WTC11 (cell line): ENCODE results near the gene PCDH19. TPM values are rescaled to one million over a fixed set of nuclear protein-coding genes. Genes with fewer than 3 reads are reported as not detected.

ENCODE experiments used
- ATAC-seq: fragments of 200-7000 bp; cut with Tn5 transposase; 2 replicates; pipeline ENCODE4 v1.10.0; 2021; ENCODE audit warnings: mild to moderate bottlenecking, moderate library complexity
- CTCF ChIA-PET: fragments of 300-600 bp; sonication (Branson Sonifier 250); formaldehyde crosslinking; loops from one replicate; lab custom pipeline; 2021; ENCODE audit warnings: antibody characterized with exemption; lab: Charles Lee
- POLR2A ChIA-PET: fragments of 350-600 bp; sonication (Branson Sonifier 250); formaldehyde crosslinking; loops from one replicate; lab custom pipeline; 2021; ENCODE audit warnings: antibody characterized with exemption; lab: Charles Lee
- DNase-seq: peaks from one replicate; pipeline ENCODE4 v3.0.0; 2021; ENCODE audit warnings: low spot score
- H3K27ac Mint-ChIP-seq: 2 replicates; pipeline ENCODE4 v1.8.0; 2021; ENCODE audit warnings: mixed read lengths
- H3K27me3 Mint-ChIP-seq: 2 replicates; pipeline ENCODE4 v1.8.0; 2021; ENCODE audit warnings: low read depth, mild to moderate bottlenecking, moderate library complexity, mixed read lengths
- H3K36me3 Mint-ChIP-seq: 2 replicates; pipeline ENCODE4 v1.8.0; 2021; ENCODE audit warnings: mixed read lengths
- H3K4me1 Mint-ChIP-seq: 2 replicates; pipeline ENCODE4 v1.8.0; 2022; ENCODE audit warnings: mixed read lengths
- H3K4me3 Mint-ChIP-seq: 2 replicates; pipeline ENCODE4 v1.8.0; 2021; ENCODE audit warnings: mild to moderate bottlenecking, moderate library complexity, mixed read lengths
- H3K9me3 Mint-ChIP-seq: 2 replicates; pipeline ENCODE4 v1.8.0; 2021; ENCODE audit warnings: mixed read lengths
- FOXJ3 ChIP-seq: sonication (generic); formaldehyde crosslinking; IDR thresholded peaks from 2 replicates; pipeline ENCODE4 v1.9.0; 2021; ENCODE audit warnings: missing genetic modification reagents, mild to moderate bottlenecking, borderline replicate concordance
- GRHL2 ChIP-seq: fragments of 250-450 bp; sonication (Bioruptor Pico); IDR thresholded peaks from 2 replicates; pipeline ENCODE4 v1.8.0; 2022; ENCODE audit warnings: mild to moderate bottlenecking, moderate library complexity; ENCODE audit not compliant: insufficient replicate concordance, severe bottlenecking
- GTF2I ChIP-seq: fragments of 250-450 bp; sonication (Bioruptor Pico); conservative IDR thresholded peaks from 2 replicates; pipeline ENCODE4 v1.4.0; 2021; ENCODE audit warnings: mild to moderate bottlenecking
- IRF2 ChIP-seq: sonication (generic); formaldehyde crosslinking; IDR thresholded peaks from 2 replicates; pipeline ENCODE4 v1.8.0; 2022; ENCODE audit warnings: low read depth, missing genetic modification reagents, borderline replicate concordance
- JAZF1 ChIP-seq: fragments of 250-450 bp; sonication (Bioruptor Pico); IDR thresholded peaks from 2 replicates; pipeline ENCODE4 v1.9.0; 2021; ENCODE audit warnings: moderate library complexity, mild to moderate bottlenecking, inconsistent platforms
- JUN ChIP-seq: sonication (generic); formaldehyde crosslinking; IDR thresholded peaks from 2 replicates; pipeline ENCODE4 v1.8.0; 2023; ENCODE audit warnings: mild to moderate bottlenecking, missing genetic modification reagents
- NFATC4 ChIP-seq: fragments of 250-450 bp; sonication (Bioruptor Pico); IDR thresholded peaks from 2 replicates; pipeline ENCODE4 v1.9.0; 2021; ENCODE audit warnings: mild to moderate bottlenecking
- NFYB ChIP-seq: sonication (generic); formaldehyde crosslinking; conservative IDR thresholded peaks from 2 replicates; pipeline ENCODE4 v1.8.0; 2022; ENCODE audit warnings: low read depth, missing genetic modification reagents
- NR1H2 ChIP-seq: sonication (generic); formaldehyde crosslinking; IDR thresholded peaks from 2 replicates; pipeline ENCODE4 v1.9.0; 2021; ENCODE audit warnings: mild to moderate bottlenecking, moderate library complexity, missing genetic modification reagents
- NR3C1 ChIP-seq: sonication (generic); formaldehyde crosslinking; conservative IDR thresholded peaks from 2 replicates; pipeline ENCODE4 v1.8.1; 2023; ENCODE audit warnings: low read depth, mild to moderate bottlenecking, missing genetic modification reagents
- SMAD4 ChIP-seq: sonication (generic); formaldehyde crosslinking; IDR thresholded peaks from 2 replicates; pipeline ENCODE4 v1.8.0; 2022; ENCODE audit warnings: mild to moderate bottlenecking, missing genetic modification reagents
- SP1 ChIP-seq: sonication (generic); formaldehyde crosslinking; conservative IDR thresholded peaks from 2 replicates; pipeline ENCODE4 v1.8.1; 2022; ENCODE audit warnings: missing genetic modification reagents
- TEAD1 ChIP-seq: sonication (generic); formaldehyde crosslinking; IDR thresholded peaks from 2 replicates; pipeline ENCODE4 v1.8.0; 2022; ENCODE audit warnings: mild to moderate bottlenecking, missing genetic modification reagents
- ZBTB21 ChIP-seq: sonication (generic); formaldehyde crosslinking; IDR thresholded peaks from 2 replicates; pipeline ENCODE4 v1.8.1; 2023; ENCODE audit warnings: mild to moderate bottlenecking, missing genetic modification reagents, borderline replicate concordance
- ZNF121 ChIP-seq: sonication (generic); formaldehyde crosslinking; IDR thresholded peaks from 2 replicates; pipeline ENCODE4 v1.8.0; 2023; ENCODE audit warnings: missing genetic modification reagents
- ZNF138 ChIP-seq: sonication (generic); formaldehyde crosslinking; conservative IDR thresholded peaks from 2 replicates; pipeline ENCODE4 v1.8.1; 2022; ENCODE audit warnings: mild to moderate bottlenecking, moderate library complexity, missing genetic modification reagents
- ZNF219 ChIP-seq: sonication (generic); formaldehyde crosslinking; IDR thresholded peaks from 2 replicates; pipeline ENCODE4 v1.8.0; 2023; ENCODE audit warnings: missing genetic modification reagents, mild to moderate bottlenecking, borderline replicate concordance
- total RNA-seq: library from RNA; stranded (reverse); gene quantifications from 3 replicates; pipeline ENCODE4 v1.2.3, GENCODE V29; 2021
- TF ChIP-seq, protein P1 (sequence below): sonication (generic); formaldehyde crosslinking; IDR thresholded peaks from 2 replicates; pipeline ENCODE4 v1.8.0; 2022; ENCODE audit warnings: mild to moderate bottlenecking, missing genetic modification reagents
- TF ChIP-seq, protein P2 (sequence below): sonication (generic); formaldehyde crosslinking; IDR thresholded peaks from 2 replicates; pipeline ENCODE4 v1.8.0; 2022; ENCODE audit warnings: mild to moderate bottlenecking, missing genetic modification reagents
- TF ChIP-seq, protein P3 (sequence below): sonication (generic); formaldehyde crosslinking; conservative IDR thresholded peaks from 2 replicates; pipeline ENCODE4 v1.8.1; 2022; ENCODE audit warnings: mild to moderate bottlenecking, missing genetic modification reagents
- TF ChIP-seq, protein P4 (sequence below): sonication (generic); formaldehyde crosslinking; IDR thresholded peaks from 2 replicates; pipeline ENCODE4 v1.8.0; 2022; ENCODE audit warnings: mild to moderate bottlenecking, missing genetic modification reagents
- TF ChIP-seq, protein P5 (sequence below): sonication (generic); formaldehyde crosslinking; IDR thresholded peaks from 2 replicates; pipeline ENCODE4 v1.8.1; 2023; ENCODE audit warnings: mild to moderate bottlenecking, missing genetic modification reagents
- TF ChIP-seq, protein P6 (sequence below): sonication (generic); formaldehyde crosslinking; IDR thresholded peaks from 2 replicates; pipeline ENCODE4 v1.8.0; 2023; ENCODE audit warnings: missing genetic modification reagents
- TF ChIP-seq, protein P7 (sequence below): fragments of 250-450 bp; sonication (Bioruptor Pico); IDR thresholded peaks from 2 replicates; pipeline ENCODE4 v1.9.0; 2021; ENCODE audit warnings: mild to moderate bottlenecking

The PCDH19 gene
- total RNA-seq, 1 experiment from 2014 or later, result 1.5 TPM

DNA sequence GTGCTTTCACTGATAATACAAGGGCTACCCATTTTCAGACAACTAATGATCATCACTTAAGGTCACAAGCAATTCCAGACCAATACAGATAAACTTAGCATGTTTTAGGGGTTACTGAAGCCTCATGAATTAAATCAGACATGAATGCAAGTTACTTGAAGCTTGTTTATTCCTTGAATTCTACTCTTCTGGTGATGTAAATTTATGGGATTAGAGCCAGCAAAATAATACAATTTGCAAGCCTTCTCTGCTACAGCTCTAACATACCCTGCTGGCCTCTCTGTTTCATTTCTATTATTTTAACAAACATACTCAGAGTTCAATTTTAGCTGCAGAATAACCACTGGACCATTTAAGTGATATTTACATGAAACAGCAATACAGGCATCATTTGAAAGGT is 60.7 kb downstream of the PCDH19 start:
- peaks cover 33% of the 10 kb centered on the region for H3K27me3 Mint-ChIP-seq
- TF ChIP-seq, protein P1, sequence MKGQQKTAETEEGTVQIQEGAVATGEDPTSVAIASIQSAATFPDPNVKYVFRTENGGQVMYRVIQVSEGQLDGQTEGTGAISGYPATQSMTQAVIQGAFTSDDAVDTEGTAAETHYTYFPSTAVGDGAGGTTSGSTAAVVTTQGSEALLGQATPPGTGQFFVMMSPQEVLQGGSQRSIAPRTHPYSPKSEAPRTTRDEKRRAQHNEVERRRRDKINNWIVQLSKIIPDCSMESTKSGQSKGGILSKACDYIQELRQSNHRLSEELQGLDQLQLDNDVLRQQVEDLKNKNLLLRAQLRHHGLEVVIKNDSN (CRISPR knock-in tag), result no peak
- TF ChIP-seq GRHL2 (CRISPR knock-in tag) (no peak), NR3C1 (no peak), GTF2I (CRISPR knock-in tag) (no peak), JAZF1 (CRISPR knock-in tag) (no peak), ZNF138 (no peak), NFATC4 (CRISPR knock-in tag) (no peak), FOXJ3 (CRISPR knock-in tag) (no peak), SP1 (CRISPR knock-in tag) (no peak)
- TF ChIP-seq, protein P2, sequence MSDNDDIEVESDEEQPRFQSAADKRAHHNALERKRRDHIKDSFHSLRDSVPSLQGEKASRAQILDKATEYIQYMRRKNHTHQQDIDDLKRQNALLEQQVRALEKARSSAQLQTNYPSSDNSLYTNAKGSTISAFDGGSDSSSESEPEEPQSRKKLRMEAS, result no peak
- TF ChIP-seq, all 79 proteins: peak for 0
- POLR2A ChIA-PET, result no interaction called here
- CTCF ChIA-PET, result interaction anchor here (2.0 kb wide), 1 partner anchor 64 kb away, joined by 4 read pairs; no protein-coding TSS in a partner anchor
- Mint-ChIP-seq H3K36me3 (no peaks in the 10 kb centered on the region), H3K4me1 (peaks cover 8% of the 10 kb centered on the region), H3K27ac (no peak overlapping the region), H3K9me3 (no peaks in the 10 kb centered on the region), H3K4me3 (no peak overlapping the region)
- no peak for ATAC-seq
- no peak for DNase-seq

DNA sequence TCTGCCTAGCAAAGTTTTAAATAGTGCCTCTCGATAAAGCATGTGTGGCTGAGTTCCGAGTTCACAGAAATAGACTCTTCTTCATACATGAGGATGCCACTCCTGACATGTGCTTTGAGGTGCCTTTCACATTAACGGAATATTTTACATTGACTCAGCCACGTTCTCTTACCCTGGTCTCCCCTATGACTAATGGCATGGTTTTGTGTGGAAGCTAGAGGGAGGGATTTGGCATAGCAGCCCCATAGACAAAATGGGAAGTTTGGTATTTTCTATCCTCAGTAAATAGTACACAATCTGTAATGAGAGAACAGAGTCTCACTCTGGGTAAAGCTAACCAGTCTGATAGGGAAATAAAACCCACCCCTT is 68.9 kb downstream of the PCDH19 start:
- DNase-seq (no peak), ATAC-seq (no peak)
- H3K27ac Mint-ChIP-seq, result no peak overlapping the region
- TF ChIP-seq ZNF219 (CRISPR knock-in tag), result no peak
- TF ChIP-seq, protein P3, sequence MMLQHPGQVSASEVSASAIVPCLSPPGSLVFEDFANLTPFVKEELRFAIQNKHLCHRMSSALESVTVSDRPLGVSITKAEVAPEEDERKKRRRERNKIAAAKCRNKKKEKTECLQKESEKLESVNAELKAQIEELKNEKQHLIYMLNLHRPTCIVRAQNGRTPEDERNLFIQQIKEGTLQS (CRISPR knock-in tag), result no peak
- no peak for TF ChIP-seq NFATC4 (CRISPR knock-in tag)
- TF ChIP-seq NR1H2 (CRISPR knock-in tag), result no peak
- TF ChIP-seq ZNF121, result no peak
- TF ChIP-seq, protein P2, result no peak
- no peak for TF ChIP-seq IRF2 (CRISPR knock-in tag)
- no peak for TF ChIP-seq SMAD4 (CRISPR knock-in tag)
- no peak for TF ChIP-seq ZBTB21
- no peak for TF ChIP-seq TEAD1
- no peak for TF ChIP-seq NFYB (CRISPR knock-in tag)
- no peak for TF ChIP-seq NR3C1
- TF ChIP-seq, protein P4, sequence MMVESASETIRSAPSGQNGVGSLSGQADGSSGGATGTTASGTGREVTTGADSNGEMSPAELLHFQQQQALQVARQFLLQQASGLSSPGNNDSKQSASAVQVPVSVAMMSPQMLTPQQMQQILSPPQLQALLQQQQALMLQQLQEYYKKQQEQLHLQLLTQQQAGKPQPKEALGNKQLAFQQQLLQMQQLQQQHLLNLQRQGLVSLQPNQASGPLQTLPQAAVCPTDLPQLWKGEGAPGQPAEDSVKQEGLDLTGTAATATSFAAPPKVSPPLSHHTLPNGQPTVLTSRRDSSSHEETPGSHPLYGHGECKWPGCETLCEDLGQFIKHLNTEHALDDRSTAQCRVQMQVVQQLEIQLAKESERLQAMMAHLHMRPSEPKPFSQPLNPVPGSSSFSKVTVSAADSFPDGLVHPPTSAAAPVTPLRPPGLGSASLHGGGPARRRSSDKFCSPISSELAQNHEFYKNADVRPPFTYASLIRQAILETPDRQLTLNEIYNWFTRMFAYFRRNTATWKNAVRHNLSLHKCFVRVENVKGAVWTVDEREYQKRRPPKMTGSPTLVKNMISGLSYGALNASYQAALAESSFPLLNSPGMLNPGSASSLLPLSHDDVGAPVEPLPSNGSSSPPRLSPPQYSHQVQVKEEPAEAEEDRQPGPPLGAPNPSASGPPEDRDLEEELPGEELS, result no peak
- TF ChIP-seq JUN (CRISPR knock-in tag), result no peak
- TF ChIP-seq, protein P5, sequence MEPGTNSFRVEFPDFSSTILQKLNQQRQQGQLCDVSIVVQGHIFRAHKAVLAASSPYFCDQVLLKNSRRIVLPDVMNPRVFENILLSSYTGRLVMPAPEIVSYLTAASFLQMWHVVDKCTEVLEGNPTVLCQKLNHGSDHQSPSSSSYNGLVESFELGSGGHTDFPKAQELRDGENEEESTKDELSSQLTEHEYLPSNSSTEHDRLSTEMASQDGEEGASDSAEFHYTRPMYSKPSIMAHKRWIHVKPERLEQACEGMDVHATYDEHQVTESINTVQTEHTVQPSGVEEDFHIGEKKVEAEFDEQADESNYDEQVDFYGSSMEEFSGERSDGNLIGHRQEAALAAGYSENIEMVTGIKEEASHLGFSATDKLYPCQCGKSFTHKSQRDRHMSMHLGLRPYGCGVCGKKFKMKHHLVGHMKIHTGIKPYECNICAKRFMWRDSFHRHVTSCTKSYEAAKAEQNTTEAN, result no peak
- TF ChIP-seq JAZF1 (CRISPR knock-in tag), result no peak
- TF ChIP-seq, protein P6, sequence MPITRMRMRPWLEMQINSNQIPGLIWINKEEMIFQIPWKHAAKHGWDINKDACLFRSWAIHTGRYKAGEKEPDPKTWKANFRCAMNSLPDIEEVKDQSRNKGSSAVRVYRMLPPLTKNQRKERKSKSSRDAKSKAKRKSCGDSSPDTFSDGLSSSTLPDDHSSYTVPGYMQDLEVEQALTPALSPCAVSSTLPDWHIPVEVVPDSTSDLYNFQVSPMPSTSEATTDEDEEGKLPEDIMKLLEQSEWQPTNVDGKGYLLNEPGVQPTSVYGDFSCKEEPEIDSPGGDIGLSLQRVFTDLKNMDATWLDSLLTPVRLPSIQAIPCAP (CRISPR knock-in tag), result no peak
- TF ChIP-seq, protein P7, sequence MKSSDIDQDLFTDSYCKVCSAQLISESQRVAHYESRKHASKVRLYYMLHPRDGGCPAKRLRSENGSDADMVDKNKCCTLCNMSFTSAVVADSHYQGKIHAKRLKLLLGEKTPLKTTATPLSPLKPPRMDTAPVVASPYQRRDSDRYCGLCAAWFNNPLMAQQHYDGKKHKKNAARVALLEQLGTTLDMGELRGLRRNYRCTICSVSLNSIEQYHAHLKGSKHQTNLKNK (CRISPR knock-in tag), result no peak
- no peak overlapping the region for H3K4me3 Mint-ChIP-seq
- H3K9me3 Mint-ChIP-seq, result no peaks in the 10 kb centered on the region
- CTCF ChIA-PET, result no interaction called here
- POLR2A ChIA-PET, result no interaction called here
- no peaks in the 10 kb centered on the region for H3K4me1 Mint-ChIP-seq
- H3K36me3 Mint-ChIP-seq, result no peaks in the 10 kb centered on the region
- no peaks in the 10 kb centered on the region for H3K27me3 Mint-ChIP-seq
